ENCODE results near the gene TCAF1.

GRCh38 chr7:143913945-143914615 lies 12.1 kb upstream of the TCAF1 start:
- TF ChIP-seq TARDBP (IDR thresholded peaks at IDR 0.05) (no peak), SP1 (IDR thresholded peaks at IDR 0.05) (no peak), ARNT (IDR thresholded peaks at IDR 0.05) (no peak), SUZ12 (IDR thresholded peaks at IDR 0.05) (no peak), ELF4 (IDR thresholded peaks at IDR 0.05) (no peak), BHLHE40 (IDR thresholded peaks at IDR 0.05; ENCODE audit: borderline replicate concordance) (no peak), FOXM1 (IDR thresholded peaks at IDR 0.05; ENCODE audit: borderline replicate concordance) (no peak), LEF1 (IDR thresholded peaks at IDR 0.05; ENCODE audit: borderline replicate concordance) (no peak), FOXA1 (IDR thresholded peaks at IDR 0.05) (no peak), ZNF384 (IDR thresholded peaks at IDR 0.05) (no peak), FOXK2 (IDR thresholded peaks at IDR 0.05) (no peak), HDGF (IDR thresholded peaks at IDR 0.05; ENCODE audit: borderline replicate concordance) (no peak)
- TF ChIP-seq, protein P1, sequence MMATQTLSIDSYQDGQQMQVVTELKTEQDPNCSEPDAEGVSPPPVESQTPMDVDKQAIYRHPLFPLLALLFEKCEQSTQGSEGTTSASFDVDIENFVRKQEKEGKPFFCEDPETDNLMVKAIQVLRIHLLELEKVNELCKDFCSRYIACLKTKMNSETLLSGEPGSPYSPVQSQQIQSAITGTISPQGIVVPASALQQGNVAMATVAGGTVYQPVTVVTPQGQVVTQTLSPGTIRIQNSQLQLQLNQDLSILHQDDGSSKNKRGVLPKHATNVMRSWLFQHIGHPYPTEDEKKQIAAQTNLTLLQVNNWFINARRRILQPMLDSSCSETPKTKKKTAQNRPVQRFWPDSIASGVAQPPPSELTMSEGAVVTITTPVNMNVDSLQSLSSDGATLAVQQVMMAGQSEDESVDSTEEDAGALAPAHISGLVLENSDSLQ (IDR thresholded peaks at IDR 0.05), result no peak
